HepG2 (cell line): ENCODE data around the gene DGKG. TPM values are rescaled to one million over a fixed set of nuclear protein-coding genes. Genes with fewer than 3 reads are reported as not detected.

Source experiments
- ATAC-seq: fragments of 200-7000 bp; cut with Tn5 transposase; 3 replicates; pipeline ENCODE4 v1.9.1; 2020; ENCODE audit warnings: mild to moderate bottlenecking, moderate library complexity
- BruUV-seq: library from RNA; stranded (reverse); fragments of 400-500 nt; replicated peaks from 2 replicates; lab custom pipeline; 2021; lab: Mats Ljungman, UMichigan
- CTCF ChIA-PET: fragments of 300-600 bp; formaldehyde crosslinking; extraction: SDS; loops from one replicate; lab custom pipeline; 2021; ENCODE audit warnings: low total read pairs, inconsistent platforms, low intra/inter-chr PET ratio; lab: Yijun Ruan, JAX
- POLR2A ChIA-PET: fragments of 350-600 bp; sonication (Branson Sonifier 250); formaldehyde crosslinking; loops from one replicate; lab custom pipeline; 2020; ENCODE audit warnings: antibody characterized with exemption, inconsistent platforms; lab: Yijun Ruan, JAX
- DNase-seq: peaks from one replicate; pipeline ENCODE4 v3.0.0-alpha.2; 2015; ENCODE audit warnings: low spot score
- FAIRE-seq: peaks from 3 replicates; lab custom pipeline; 2011; peaks lifted over from hg19 to GRCh38; lab: Jason Lieb, UNC
- H2AFZ ChIP-seq: one replicate; pipeline ENCODE4 v1.6.1; 2011; ENCODE audit warnings: low read length, inconsistent platforms
- H3K27ac ChIP-seq: fragments of 300-600 bp; 3 replicates; pipeline ENCODE4 v1.8.0; 2011; ENCODE audit warnings: mixed run types, mild to moderate bottlenecking, mixed read lengths, low read length, inconsistent platforms; ENCODE audit not compliant: insufficient read depth; ENCODE audit errors: extremely low read length
- H3K27me3 ChIP-seq, 2 experiments: fragments of 200-600 bp in 1 of 2; 2 replicates in 1 of 2; 3 replicates in 1 of 2; pipeline versions ENCODE4 v1.6.0 to v1.8.0; 2011; ENCODE audit warnings: low read length in 2 of 2, mild to moderate bottlenecking in 2 of 2, moderate library complexity in 2 of 2, inconsistent platforms in 1 of 2; ENCODE audit not compliant: insufficient read depth in 2 of 2, control insufficient read depth in 1 of 2
- H3K36me3 ChIP-seq, 2 experiments: fragments of 200-600 bp in 1 of 2; replicated peaks in 1 of 2; 2 replicates in 1 of 2; 3 replicates in 1 of 2; pipeline versions ENCODE4 v1.5.1 to v1.8.0; 2011; ENCODE audit warnings: low read length in 2 of 2, inconsistent platforms in 1 of 2; ENCODE audit not compliant: insufficient read depth in 2 of 2, control insufficient read depth in 1 of 2
- H3K4me1 ChIP-seq: 2 replicates; pipeline ENCODE4 v1.5.1; 2012; ENCODE audit warnings: low read length, inconsistent platforms; ENCODE audit not compliant: insufficient read depth
- H3K4me2 ChIP-seq: 2 replicates; pipeline ENCODE4 v1.6.0; 2011; ENCODE audit warnings: low read depth, low read length, inconsistent platforms
- H3K4me3 ChIP-seq, 3 experiments: fragments of 200-600 bp in 1 of 3; sonication (generic), shearing (Covaris generic) in 1 of 3; replicated peaks in 1 of 3; 2 replicates each; pipeline ENCODE4 v1.5.1; 2011 to 2016; ENCODE audit warnings: low read length in 3 of 3, inconsistent platforms in 2 of 3, low read depth in 2 of 3, mild to moderate bottlenecking in 2 of 3, control low read depth in 1 of 3, mixed read lengths in 1 of 3; ENCODE audit not compliant: insufficient read depth in 1 of 3
- H3K79me2 ChIP-seq: one replicate; pipeline ENCODE4 v1.6.1; 2011; ENCODE audit warnings: low read length, inconsistent platforms; ENCODE audit not compliant: insufficient read depth
- H3K9ac ChIP-seq: 2 replicates; pipeline ENCODE4 v1.6.0; 2011; ENCODE audit warnings: mild to moderate bottlenecking, low read depth, low read length, inconsistent platforms; ENCODE audit not compliant: insufficient read depth
- H3K9me3 ChIP-seq: 2 replicates; pipeline ENCODE4 v1.5.1; 2012; ENCODE audit warnings: mild to moderate bottlenecking, low read length
- H4K20me1 ChIP-seq: 2 replicates; pipeline ENCODE4 v1.6.0; 2011; ENCODE audit warnings: inconsistent platforms, mild to moderate bottlenecking, low read length, moderate library complexity; ENCODE audit not compliant: insufficient read depth
- CREB1 ChIP-seq, 2 experiments: fragments of 450-650 bp in 1 of 2; IDR thresholded peaks; 2 replicates each; pipeline ENCODE4 v1.6.1; 2016 to 2017; ENCODE audit warnings: control low read depth in 1 of 2, mild to moderate bottlenecking in 1 of 2, missing compliant biosample characterization in 1 of 2, missing genetic modification characterization in 1 of 2
- LRRFIP1 ChIP-seq: sonication (generic); formaldehyde crosslinking; conservative IDR thresholded peaks from 2 replicates; pipeline ENCODE4 v1.4.0; 2020; ENCODE audit warnings: missing genetic modification reagents
- RBFOX2 ChIP-seq: fragments of 200-400 bp; formaldehyde crosslinking; IDR thresholded peaks from 2 replicates; pipeline ENCODE4 v1.6.1; 2017; ENCODE audit warnings: low read depth, mild to moderate bottlenecking, low read length
- SNAPC2 ChIP-seq: sonication (generic); formaldehyde crosslinking; IDR thresholded peaks from 2 replicates; pipeline ENCODE4 v1.8.1; 2022; ENCODE audit warnings: mild to moderate bottlenecking, missing genetic modification reagents
- ZFP41 ChIP-seq: sonication (generic); formaldehyde crosslinking; IDR thresholded peaks from 2 replicates; pipeline ENCODE4 v1.4.0; 2020; ENCODE audit warnings: mild to moderate bottlenecking, missing genetic modification reagents, borderline replicate concordance
- ZNF292 ChIP-seq: sonication (generic); formaldehyde crosslinking; IDR thresholded peaks from 2 replicates; pipeline ENCODE4 v1.8.1; 2022; ENCODE audit warnings: mild to moderate bottlenecking, low read depth, missing genetic modification reagents, borderline replicate concordance
- ZNF432 ChIP-seq: sonication (generic); formaldehyde crosslinking; IDR thresholded peaks from 2 replicates; pipeline ENCODE4 v1.5.0; 2020; ENCODE audit warnings: missing genetic modification reagents, mild to moderate bottlenecking, borderline replicate concordance
- ZNF792 ChIP-seq: IDR thresholded peaks from 2 replicates; pipeline ENCODE4 v1.6.1; 2016
- ZSCAN30 ChIP-seq: sonication (generic); formaldehyde crosslinking; IDR thresholded peaks from 2 replicates; pipeline ENCODE4 v1.5.0; 2020; ENCODE audit warnings: mild to moderate bottlenecking, missing genetic modification reagents
- WGBS: methylation state at CpG from one replicate; pipeline ENCODE4 v1.1.6; 2017; ENCODE audit warnings: low lambda C conversion rate; 5-methylcytosine and 5-hydroxymethylcytosine counted together
- in situ Hi-C: cut with HindIII; loops from 2 replicates; pipeline ENCODE4 v1.10.0; 2017; ENCODE audit warnings: low pct_unique_long_range_greater_than_20kb; ENCODE audit not compliant: extremely low pct_ligation_motif_present
- intact Hi-C: fragments of 100-400 bp; cut with micrococcal nuclease; formaldehyde crosslinking; loops from one replicate; pipeline ENCODE4 v1.10.0; 2022; ENCODE audit not compliant: unreplicated experiment
- polyA plus RNA-seq, 8 experiments: library from polyadenylated mRNA; depleted of rRNA in 3 of 8; stranded (reverse) in 7 of 8; unstranded in 1 of 8; fragments of >200 nt; fragmentation: Illumina TruSeq in 4 of 8; extraction: Trizol in 4 of 8; gene quantifications; 2 replicates each; pipeline versions ENCODE4 v1.2.1 to v1.2.3, GENCODE V29; 2011 to 2016; ENCODE audit warnings: low read depth in 4 of 8, missing spikeins in 1 of 8, mixed read lengths in 1 of 8; ENCODE audit not compliant: insufficient read depth in 1 of 8
- total RNA-seq, 5 experiments: library from RNA; depleted of rRNA; stranded (reverse); fragments of >200 nt; fragmentation: Illumina TruSeq; extraction: Trizol; gene quantifications; 2 replicates each; pipeline ENCODE4 v1.2.3, GENCODE V29; 2016; ENCODE audit warnings: low read depth in 1 of 5

The DGKG gene
- total and polyA plus RNA-seq, 2 of the 13 experiments (the other 11 are each of a cell fraction or from before 2014, with no cell fraction given), result 3.8 to 6.2 TPM

DNA sequence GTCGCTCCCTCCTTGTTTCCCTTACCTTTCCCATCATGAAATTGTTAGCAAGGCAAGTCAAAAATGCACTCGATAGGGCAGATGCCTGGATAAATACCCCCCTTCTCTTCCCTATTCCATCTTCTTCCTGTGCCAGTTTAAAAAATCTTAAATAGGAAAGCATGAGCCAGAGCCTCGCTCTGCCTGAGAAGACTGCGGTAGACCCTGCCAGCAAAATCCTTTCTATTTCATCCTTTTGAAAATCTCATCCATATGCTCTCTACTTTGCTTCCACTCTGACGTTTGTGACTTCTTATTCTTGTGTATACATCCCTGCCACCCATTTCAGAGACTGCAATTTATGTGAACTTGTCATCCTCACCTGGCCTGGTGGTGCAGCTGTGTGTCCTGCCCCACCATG is 138.6 kb downstream of the DGKG start (continued):
- no peak for TF ChIP-seq ZNF792 (CRISPR knock-in tag)

- in situ Hi-C loops, result no loop called here
- no peak overlapping the region for H3K9ac ChIP-seq
Observed at GRCh38 chr3:186221760-186222378, 140.2 kb downstream of the DGKG start.

More at GRCh38 chr3:186221760-186222378, 140.2 kb downstream of the DGKG start:
- Histone ChIP-seq H3K4me3 (no peak overlapping the region), H4K20me1 (no peaks in the 10 kb centered on the region), H3K4me2 (no peak overlapping the region), H3K36me3 (peaks cover 0 to 1% of the 10 kb centered on the region in 2 experiments; a peak in 1 of 5 replicates), H3K79me2 (no peaks in the 10 kb centered on the region), H3K27ac (no peak overlapping the region), H3K4me1 (peaks cover 16% of the 10 kb centered on the region), H3K27me3 (no peaks in the 10 kb centered on the region), H2AFZ (no peak overlapping the region), H3K9me3 (no peaks in the 10 kb centered on the region)
- no TSS peak for BruUV-seq
- TF ChIP-seq ZFP41 (CRISPR knock-in tag), result no peak
- TF ChIP-seq CREB1 (IDR thresholded peaks at IDR 0.05), result no peak
- no peak for TF ChIP-seq CREB1 (CRISPR knock-in tag; IDR thresholded peaks at IDR 0.05)
- TF ChIP-seq LRRFIP1 (CRISPR knock-in tag), result no peak
- no peak for TF ChIP-seq ZNF292 (CRISPR knock-in tag)
- no peak for TF ChIP-seq ZNF432 (CRISPR knock-in tag)
- no peak for TF ChIP-seq ZSCAN30
- TF ChIP-seq RBFOX2, result no peak
- no peak for TF ChIP-seq SNAPC2 (CRISPR knock-in tag)
- intact Hi-C loops, result no loop called here
- ChIA-PET POLR2A (no interaction called here), CTCF (no interaction called here)
- ATAC-seq, result no peak
- DNase-seq, result no peak
- WGBS, result 93% methylated on average over 15 of the region's 15 CpGs
- no peak for FAIRE-seq
